Measurements from ENCODE around the gene OCRL.

The OCRL gene

GRCh38 chrX:129632443-129632842, 92.4 kb downstream of the OCRL start:
- DNase-seq (ENCODE audit: low spot score) = no peak
- no peak for TF ChIP-seq CTCF (IDR thresholded peaks at IDR 0.05; ENCODE audit: extremely low read depth, missing control alignments)

- no peak for DNase-seq (ENCODE audit: low spot score)
- TF ChIP-seq CTCF (IDR thresholded peaks at IDR 0.05; ENCODE audit: extremely low read depth, missing control alignments) = no peak
These were observed 94.5 kb downstream of the OCRL start for GRCh38 chrX:129634541-129634940.

- no peak for DNase-seq (ENCODE audit: low spot score)
- TF ChIP-seq CTCF (IDR thresholded peaks at IDR 0.05; ENCODE audit: extremely low read depth, missing control alignments) = no peak
These were observed 96.2 kb downstream of the OCRL start for GRCh38 chrX:129636175-129636681.

- peak; percentile 64 for TF ChIP-seq CTCF (IDR thresholded peaks at IDR 0.05; ENCODE audit: extremely low read depth, missing control alignments)
- DNase-seq (ENCODE audit: low spot score) = peak; percentile 67
These were observed 97.4 kb downstream of the OCRL start for GRCh38 chrX:129637217-129638109.

GRCh38 chrX:129638917-129639316, 98.9 kb downstream of the OCRL start:
- no peak for TF ChIP-seq CTCF (IDR thresholded peaks at IDR 0.05; ENCODE audit: extremely low read depth, missing control alignments)
- no peak for DNase-seq (ENCODE audit: low spot score)

GRCh38 chrX:129640737-129641136, 100.7 kb downstream of the OCRL start:
- no peak for TF ChIP-seq CTCF (IDR thresholded peaks at IDR 0.05; ENCODE audit: extremely low read depth, missing control alignments)
- no peak for DNase-seq (ENCODE audit: low spot score)

GRCh38 chrX:129641469-129641868, 101.4 kb downstream of the OCRL start:
- DNase-seq (ENCODE audit: low spot score) = no peak
- no peak for TF ChIP-seq CTCF (IDR thresholded peaks at IDR 0.05; ENCODE audit: extremely low read depth, missing control alignments)
